ENCODE measurements around the gene PRND. TPM values are rescaled to one million over a fixed set of nuclear protein-coding genes. Genes with fewer than 3 reads are reported as not detected.
A peak's percentile ranks its signal among the peaks of the same experiment; 100 is the strongest.
"Not testable (repeated sequence)": the region's sequence is repeated elsewhere in the genome, so short reads cannot be mapped to it uniquely, and the experiment has no call there.

The PRND gene
- total RNA-seq, 1 donor from 2014 or later = not detected

DNA sequence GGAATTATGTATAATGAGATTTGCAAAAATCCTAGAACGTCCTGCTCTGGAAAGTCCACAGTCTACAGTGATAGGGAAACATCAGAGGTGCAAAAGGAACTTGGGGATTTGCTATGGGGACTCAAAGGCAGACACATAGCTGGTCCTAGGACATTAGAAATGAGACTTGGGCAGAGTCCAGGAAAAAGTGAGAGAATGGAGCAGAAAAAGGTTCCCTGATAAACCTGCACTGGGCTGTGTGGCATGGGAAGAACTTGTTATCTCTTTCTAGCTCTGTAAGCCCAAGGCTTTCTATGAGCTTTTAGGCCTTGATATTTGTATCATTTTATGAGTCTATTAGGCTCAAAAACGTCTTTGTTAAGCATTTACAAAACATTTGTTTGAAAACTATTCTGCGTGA is 15.2 kb downstream of the PRND start:
- no peak for DNase-seq (ENCODE audit: low read depth)

DNA sequence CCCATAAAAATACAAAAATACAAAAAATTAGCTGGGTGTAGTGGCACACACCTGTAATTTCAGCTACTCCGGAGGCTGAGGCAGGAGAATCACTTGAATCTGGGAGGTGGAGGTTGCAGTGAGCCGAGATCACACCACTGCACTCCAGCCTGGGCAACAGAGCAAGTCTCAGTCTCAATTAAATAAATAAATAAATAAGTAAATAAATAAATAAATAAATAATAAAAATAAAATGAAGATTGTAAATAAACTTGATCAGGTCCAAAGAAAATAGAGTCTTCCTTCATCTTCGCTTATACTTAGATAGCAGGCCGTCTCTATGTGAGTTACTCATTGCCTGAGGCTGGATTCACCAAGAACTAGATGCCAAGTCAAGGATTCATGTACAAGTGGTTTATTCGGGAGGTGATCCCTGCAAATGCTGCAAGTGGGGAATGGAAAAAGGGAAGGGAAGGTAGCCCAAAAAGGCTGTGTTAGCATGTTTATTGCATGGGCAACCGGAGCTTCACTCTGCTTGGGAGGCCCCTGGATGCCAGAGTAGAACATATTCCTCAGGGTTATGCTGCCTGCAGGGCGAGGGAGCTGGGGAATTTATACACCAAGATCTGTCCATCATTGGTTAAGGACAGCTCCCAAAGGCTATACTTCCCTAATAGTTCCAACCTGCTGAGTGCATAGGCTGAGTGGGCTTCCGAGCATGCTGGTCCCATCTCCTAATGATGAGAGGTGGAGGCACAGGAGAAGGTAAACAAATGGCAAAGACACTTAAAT is 16.3 kb downstream of the PRND start:
- DNase-seq (ENCODE audit: low read depth) = no peak

DNA sequence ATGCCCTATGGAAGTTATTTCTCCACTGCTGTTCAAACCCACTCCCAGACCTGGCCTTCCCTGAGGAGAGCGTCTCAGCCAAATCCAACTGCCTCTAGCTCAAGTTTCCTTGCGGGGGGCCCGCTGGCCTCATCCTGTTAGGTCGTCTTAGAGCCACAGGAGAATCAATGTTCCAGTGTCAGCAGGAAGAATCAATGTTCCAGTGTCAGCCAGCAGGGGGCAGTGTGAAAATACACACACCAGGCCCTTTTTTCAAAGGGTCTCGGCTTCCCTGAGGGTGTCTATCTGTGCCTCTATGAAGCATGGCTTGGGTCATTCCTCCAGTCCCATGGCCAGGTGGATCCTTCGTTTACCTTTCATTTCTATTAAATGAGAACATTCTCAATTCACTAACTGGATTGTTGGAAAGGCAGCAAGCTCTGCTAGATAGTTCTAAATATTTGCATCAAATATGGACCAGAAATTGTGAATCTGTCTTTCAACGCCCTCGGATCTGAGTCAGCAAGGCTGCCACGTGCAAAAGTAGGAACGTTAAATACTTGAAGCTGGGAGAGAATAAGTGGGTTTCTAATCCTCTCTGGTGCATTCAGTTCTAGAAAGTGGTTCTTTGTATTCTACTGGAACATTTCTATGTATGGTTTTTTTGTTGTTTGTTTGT is 19.2 kb downstream of the PRND start:
- DNase-seq (ENCODE audit: low read depth) = peak; percentile 36

DNA sequence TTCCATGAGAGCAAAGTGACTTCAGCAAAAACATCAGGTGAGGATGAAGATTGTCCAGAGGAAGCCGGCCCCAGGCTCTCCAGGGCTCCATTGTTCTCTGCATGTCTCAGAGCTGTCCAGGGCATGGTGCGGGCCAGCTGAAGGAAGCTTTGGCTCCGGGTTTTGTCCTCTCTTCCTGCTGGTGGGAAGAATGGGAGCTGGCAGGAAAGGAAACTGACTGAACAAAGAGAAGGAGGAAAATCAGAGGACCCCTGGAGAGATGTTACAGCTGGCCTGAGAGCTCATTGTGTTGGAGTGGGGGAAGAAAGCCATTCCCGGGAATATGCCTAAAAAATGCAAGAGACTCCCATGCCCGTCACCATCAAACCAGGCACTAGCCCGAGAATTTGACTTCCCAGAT is 27.1 kb downstream of the PRND start:
- no peak for DNase-seq (ENCODE audit: low read depth)

DNA sequence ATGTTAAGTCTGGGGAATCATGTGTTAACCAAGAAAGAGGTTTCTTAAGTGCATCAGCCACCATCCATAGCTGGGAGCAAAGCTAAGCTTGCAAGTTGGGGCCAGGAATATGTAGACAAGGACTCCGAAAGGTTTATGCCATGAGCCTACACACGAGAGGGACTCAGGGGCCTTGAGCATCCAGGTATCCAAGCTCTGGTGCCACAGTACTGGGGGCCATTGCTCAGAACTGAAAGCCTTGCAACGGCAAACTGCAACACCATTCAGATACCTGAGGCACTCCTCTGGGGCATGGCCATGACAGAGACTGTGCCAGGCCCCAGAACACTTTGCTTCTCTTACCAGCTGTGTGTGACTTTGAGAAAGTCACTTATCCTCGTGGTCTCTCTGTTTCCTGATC is 27.6 kb downstream of the PRND start:
- DNase-seq (ENCODE audit: low read depth) = no peak

DNA sequence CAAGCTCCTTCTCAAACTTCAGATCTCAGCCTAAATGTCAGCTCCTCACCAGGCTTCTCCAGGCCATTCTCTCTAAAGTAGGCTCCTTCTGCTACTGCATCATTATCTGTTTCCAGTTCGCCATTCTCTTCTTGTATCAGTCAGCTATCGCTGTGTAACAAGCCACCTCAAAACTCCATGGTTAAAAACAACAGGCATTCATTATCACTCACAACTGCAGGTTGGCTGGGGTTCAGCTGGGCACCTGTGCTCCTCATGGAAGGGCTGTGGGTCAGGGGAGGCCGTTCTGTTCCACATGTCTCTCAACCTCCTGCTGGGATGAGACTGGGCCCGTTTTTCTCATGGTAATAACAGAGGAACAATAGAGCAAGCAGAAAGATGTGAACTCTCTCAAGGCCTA is 28.7 kb downstream of the PRND start:
- no peak for DNase-seq (ENCODE audit: low read depth)

DNA sequence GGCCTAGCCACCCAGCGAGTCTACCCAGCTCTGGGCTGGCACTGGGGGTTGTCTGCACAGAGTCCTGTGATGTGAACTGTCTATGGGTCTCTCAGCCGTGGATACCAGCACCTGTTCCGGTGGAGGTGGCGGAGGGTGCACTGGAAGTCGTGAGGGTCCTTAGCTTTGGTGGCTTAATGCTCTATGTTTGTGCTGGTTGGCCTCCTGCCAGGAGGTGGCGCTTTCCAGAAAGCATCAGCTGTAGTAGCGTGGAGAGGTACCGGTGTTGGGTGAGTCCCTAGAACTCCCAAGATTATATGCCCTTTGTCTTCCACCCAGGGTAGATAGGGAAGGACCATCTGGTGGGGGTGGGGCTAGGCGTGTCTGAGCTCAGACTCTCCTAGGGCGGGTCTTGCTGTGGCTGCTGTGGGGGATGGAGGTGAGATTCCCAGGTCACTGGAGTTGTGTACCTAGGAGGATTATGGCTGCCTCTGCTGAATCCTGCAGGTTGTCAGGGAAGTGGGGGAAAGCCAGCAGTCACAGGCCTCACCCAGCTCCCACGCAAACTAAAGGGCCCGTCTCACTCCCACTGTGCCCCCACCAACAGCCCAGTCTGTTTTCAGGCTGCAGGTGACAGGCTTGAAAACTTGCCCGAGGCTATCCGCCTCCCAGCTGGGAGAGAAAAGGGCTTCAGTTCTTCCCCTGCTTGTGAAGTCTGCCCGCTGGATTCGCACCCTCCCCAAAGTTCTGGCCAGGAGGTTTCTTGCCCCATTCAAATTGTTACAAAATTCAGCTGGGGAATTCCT is 37.6 kb downstream of the PRND start:
- DNase-seq (ENCODE audit: low read depth) = not testable (repeated sequence)

DNA sequence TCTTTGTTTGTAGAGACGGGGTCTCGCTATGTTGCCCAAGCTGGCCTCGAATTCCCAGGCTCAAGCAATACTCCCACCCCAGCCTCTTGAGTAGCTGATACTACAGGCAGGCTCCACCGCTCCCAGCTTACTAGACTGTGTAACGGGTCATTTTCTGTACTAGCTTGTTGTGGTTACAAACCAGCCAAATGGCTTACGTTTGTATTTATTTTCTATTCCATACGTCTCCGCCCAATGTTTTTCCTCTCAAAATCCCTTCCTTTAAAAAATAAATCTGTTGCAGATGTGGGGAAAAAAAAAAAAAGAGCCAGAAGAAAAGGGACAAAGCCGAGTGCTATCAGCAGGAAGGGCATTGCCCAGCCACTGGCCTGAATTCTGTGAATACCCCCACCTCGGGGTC is 41.6 kb downstream of the PRND start:
- DNase-seq (ENCODE audit: low read depth) = no peak

DNA sequence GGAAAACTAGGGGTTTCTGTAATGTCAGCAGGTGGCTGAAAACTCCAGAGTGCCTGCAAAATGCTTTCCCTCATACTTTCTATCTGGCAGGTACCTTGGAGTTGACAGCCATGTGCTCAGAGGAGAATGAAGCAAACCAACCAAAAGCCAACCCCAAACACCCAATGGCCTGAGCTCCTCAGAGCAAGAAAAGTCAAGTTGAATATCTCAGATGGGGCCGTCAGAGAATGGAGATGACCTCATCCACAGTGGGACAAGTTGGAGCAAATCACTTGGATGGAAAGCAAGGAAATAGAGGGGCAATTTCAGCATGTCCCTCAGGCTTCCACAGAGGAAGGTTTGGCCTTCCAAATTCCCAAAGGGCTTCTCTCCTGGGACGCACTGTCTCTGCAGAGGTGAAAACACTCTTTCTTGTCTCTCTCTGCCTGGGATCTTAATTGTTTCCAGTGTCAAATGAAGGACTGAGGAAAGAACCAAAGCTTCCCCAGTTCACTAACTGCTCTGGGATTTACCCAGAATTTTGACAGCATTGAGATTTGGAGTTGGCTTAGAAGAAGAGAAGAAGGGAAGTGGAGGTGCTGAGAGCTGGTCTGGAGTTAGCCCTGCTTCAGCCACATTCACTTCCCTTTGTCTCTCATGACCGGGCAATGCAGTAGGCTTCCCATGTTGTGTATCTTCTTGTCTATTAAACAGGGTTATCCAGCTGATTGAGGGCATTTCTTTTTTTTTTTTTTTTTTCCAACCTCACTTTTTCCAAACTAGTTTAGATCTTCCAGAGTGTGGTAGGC is 42.2 kb downstream of the PRND start:
- DNase-seq (ENCODE audit: low read depth) = no peak

DNA sequence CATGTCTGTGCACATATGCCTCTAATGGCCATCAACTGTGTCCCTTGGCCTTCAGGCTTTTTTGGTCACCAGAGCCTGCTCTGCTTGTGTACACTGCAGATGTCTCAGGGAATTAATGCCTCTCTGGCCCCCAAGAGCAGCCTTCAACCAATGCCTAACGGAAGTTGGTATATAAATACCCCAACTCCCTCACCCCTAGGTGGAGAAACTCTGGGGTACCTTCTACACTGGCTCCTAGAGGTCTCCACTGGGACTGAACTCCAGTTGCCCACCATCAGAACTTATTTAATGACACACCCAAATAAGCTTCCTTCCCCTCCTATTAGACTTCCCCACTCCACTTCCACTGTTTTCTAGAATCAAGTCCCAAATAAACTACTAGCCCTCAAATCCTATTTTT is 43.1 kb downstream of the PRND start:
- DNase-seq (ENCODE audit: low read depth) = no peak

DNA sequence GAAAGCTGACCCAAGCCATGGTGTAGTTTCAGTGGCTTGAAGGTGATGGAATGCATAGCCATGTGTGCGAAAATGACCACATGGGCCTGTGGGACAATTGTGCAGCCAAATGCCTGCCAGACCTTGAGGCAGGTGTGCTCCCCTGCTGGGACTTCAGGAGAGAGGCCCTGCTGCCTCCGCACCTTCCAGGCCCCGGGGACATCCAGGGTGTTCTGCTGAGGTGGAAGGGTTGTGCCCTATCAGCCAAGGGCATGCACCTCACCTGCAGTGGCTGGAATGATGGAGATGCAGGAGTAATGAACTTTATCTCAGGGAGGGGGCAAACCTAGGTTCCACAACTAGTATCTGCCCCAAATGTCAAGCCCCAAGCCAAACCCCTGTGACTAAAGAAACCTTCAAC is 44.0 kb downstream of the PRND start:
- no peak for DNase-seq (ENCODE audit: low read depth)

DNA sequence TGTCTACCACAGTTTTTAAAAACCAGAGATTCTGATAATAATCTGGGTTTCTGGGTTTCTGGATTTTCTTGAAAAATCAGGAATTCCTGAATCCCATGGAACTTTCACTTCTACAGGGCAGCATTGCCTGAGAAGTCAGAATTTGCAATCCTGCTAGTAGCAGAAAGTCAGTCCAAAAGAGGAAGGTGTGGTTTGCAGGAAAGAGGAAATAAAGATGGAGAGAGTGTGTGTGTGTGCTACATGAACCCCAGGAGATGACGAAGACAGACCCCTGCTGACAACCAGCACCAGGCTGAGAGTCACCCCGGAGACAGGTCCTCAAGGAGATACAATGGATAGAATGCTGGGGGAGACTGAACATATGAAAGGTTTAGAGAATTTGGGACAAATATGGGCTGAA is 44.9 kb downstream of the PRND start:
- DNase-seq (ENCODE audit: low read depth) = no peak

DNA sequence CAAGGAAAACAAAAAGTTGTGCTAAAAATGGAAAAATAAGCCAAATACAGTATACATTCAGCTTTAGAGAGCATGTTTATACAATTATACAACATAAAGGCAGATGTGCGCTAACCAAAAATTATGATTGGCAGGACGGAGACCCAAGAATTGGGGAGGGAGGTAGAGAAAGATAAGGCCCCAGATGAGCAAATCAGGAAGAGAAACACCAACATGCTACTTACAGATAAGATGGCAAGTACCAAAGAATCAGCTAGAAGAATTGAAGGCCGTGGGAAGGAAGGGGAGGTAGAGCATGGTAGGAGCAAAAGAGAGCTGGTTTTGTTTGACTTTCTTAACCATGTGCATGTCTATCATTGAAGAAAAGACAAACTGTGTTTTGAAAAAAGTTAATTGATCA is 45.4 kb downstream of the PRND start:
- no peak for DNase-seq (ENCODE audit: low read depth)

DNA sequence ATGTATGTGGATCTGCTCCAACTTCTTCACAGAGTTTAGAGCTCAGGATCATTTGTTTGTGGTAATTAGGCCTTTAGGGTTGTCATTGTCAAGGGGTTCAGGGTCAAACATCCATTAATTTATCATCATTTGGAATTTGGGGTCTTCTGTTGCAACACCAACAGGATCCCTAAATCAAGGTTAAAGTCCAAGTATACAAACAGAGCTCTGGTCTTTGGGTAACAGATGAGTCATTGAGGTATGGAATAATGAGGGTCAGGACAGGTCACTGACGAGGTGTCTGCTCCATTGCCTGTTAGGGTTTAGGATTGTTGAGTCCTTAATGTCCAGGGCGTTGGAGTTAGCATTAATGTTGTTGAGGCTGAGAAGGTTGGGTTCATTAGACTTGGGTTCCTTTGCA is 47.6 kb downstream of the PRND start:
- DNase-seq (ENCODE audit: low read depth) = no peak

DNA sequence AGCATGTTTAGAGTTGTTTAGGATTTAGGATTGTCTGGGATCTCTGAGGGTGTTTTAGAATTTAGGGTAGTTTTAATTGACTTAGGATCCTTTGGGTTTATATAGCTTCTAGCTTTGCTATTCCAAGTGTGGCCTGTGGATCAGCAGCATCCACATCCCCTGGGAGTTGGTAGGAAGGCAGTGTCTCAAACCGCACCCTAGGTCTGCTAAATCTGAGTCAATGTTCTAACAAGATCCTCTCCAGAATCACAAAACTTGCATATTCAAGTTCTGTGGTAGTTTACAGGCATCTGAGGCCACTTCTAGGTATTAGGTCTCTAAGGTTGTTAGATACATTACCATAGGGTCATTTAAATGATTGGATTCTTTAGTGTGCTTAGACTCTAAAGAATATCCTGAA is 48.3 kb downstream of the PRND start:
- DNase-seq (ENCODE audit: low read depth) = no peak

DNA sequence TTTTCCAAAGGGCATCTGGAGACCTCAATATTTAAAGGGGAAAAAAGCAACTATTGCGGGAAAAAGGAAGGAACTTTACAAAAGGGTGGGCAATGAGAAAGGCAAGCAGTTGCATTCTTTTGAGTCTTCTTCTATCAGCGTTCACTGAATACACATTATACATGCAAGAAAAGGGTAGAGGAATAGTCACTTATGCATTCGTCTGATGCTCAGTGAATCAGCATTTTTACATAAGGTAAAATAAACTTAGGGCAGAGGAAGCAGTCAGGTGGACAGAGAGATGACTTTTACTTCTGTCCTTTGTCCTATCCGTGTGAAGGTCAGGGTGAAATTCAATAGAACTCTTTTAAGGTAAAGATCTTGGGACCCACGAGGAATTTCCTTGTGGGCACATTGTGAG is 49.3 kb downstream of the PRND start:
- DNase-seq (ENCODE audit: low read depth) = no peak

DNA sequence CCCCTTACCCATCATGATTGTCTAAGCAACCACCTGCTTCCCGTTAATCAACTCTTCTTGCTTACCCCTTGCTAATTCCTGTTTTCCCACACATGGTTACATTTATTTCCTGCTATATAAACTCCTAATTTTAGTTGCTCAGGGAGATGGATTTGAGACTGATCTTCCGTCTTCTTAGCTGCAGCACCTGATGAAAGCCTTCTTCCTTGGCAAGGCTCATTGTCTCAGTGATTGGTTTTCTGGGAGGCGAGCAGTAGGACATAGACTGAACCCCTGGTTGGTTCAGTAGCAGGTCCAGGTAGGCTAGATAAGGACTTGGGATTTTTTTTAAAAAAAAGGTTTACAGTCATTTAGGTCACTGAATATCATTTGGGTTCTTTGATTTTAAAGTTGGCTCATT is 50.4 kb downstream of the PRND start:
- no peak for DNase-seq (ENCODE audit: low read depth)

DNA sequence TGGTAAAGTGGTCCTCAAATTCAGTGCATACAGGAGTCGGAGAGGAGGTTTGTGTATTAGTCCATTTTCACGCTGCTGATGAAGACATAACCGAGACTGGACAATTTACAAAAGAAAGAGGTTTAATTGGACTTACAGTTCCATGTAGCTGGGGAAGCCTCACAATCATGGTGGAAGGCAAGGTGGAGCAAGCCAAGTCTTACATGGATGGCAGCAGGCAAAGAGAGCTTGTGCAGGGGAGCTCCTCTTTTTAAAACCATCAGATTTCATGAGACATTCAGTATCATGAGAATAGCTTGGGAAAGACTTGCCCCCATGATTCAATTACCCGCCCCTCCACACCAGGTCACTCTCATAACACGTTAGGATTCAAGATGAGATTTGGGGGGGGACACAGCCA is 51.3 kb downstream of the PRND start:
- DNase-seq (ENCODE audit: low read depth) = not testable (repeated sequence)

DNA sequence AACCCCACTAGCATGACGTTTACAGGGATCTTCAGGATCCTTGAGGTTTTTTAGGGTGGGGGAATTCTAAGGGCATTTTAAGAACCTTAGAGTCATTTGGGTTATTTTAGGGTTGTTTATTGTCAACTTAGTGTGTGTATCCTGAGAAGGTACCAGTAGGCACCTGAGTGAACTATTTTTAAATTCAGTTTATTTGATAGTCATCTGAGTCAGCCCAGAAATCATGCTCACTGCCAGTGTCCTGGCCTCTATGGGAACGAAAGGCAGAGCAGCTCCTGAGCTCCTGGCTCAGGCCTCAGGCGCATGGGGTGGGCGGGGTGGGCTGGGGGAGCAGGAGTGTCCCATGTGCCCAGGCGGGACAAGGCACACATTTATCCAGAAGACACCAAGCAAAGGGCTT is 52.0 kb downstream of the PRND start:
- no peak for DNase-seq (ENCODE audit: low read depth)

DNA sequence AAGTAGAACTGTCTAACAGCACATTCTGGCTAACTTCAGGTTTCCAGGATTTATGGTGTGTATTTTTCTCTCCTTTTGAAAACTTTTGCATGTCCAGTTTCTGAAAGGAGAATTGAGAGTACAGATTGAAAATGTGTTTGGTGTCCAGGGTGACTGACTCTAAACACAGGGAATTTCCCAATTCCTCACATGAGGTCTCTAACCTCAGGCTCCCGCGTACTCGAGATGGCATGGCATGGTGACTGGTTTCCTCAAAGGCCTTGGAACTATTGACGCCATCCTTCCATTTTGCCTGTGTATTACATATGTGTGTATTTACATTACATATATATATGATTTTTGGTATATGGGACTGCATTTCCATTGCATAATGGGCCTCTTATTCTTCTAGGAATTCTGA is 52.5 kb downstream of the PRND start:
- DNase-seq (ENCODE audit: low read depth) = no peak

DNA sequence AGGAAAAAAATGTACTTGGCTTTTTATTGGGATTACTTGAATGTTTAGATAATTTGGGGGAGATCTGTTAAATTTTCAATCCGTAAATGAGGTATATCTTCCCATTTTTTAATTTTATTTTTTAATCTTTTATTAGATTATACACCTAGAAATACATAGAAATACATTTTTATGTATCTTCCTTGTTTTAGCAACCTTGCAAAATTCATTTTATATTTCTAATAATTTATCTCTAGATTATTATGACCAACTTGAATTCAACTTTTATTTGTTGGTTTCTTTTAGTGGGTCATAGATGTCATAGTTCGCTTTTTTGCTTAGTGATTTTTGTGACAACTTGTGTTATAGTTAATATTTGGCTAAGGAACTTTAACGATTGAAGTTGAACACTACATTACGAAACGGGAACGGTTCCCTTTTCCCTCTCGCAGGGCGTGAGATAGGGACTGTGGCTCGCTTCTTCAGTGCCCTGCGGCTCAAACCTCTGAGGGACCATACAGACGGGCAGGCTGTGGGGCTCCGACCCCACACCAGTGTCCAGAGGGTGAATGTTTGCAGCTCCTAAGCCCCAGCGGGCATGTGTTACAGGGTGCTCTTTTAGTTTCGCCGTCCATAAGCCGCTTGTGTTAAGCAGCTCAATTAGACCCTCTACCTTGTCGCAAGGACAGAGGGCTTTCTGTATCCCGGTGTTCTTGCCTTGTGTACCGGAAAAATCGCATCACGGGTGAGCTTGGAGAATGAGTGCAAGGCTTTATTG is 53.8 kb downstream of the PRND start:
- DNase-seq (ENCODE audit: low read depth) = no peak
